T follicular helper cell (primary cell): ENCODE results near the gene PPBP.
"Not testable (repeated sequence)": the region's sequence is repeated elsewhere in the genome, so short reads cannot be mapped to it uniquely, and the experiment has no call there.

ENCODE experiments used
- DNase-seq: peaks from one replicate; pipeline ENCODE4 v3.0.0-alpha.2; 2020; ENCODE audit warnings: low read depth

Gene PPBP

GRCh38 chr4:73992050-73992449 is 4.1 kb upstream of the PPBP start:
- DNase-seq, result no peak

GRCh38 chr4:73991742-73992000 is 3.7 kb upstream of the PPBP start:
- no peak for DNase-seq

- no peak for DNase-seq
Measured at GRCh38 chr4:73990988-73991741, 3.2 kb upstream of the PPBP start.

GRCh38 chr4:73989928-73990327 is 1.9 kb upstream of the PPBP start:
- DNase-seq, result no peak

- DNase-seq, result no peak
Measured at GRCh38 chr4:73989031-73989430, 1.0 kb upstream of the PPBP start.

GRCh38 chr4:73985528-73985852 is 2.5 kb downstream of the PPBP start:
- DNase-seq, result no peak

GRCh38 chr4:73984736-73985527 is 3.1 kb downstream of the PPBP start:
- DNase-seq, result no peak

- DNase-seq, result not testable (repeated sequence)
Measured at GRCh38 chr4:73981175-73981574, 6.8 kb downstream of the PPBP start.

- no peak for DNase-seq
Measured at GRCh38 chr4:73979407-73979957, 8.5 kb downstream of the PPBP start.

GRCh38 chr4:73978886-73979285 is 9.1 kb downstream of the PPBP start:
- no peak for DNase-seq

GRCh38 chr4:73976716-73977115 is 11.3 kb downstream of the PPBP start:
- no peak for DNase-seq

GRCh38 chr4:73976217-73976616 is 11.8 kb downstream of the PPBP start:
- no peak for DNase-seq

GRCh38 chr4:73974352-73974751 is 13.6 kb downstream of the PPBP start:
- no peak for DNase-seq

- DNase-seq, result no peak
Measured at GRCh38 chr4:73970945-73971344, 17.0 kb downstream of the PPBP start.

GRCh38 chr4:73970011-73970410 is 18.0 kb downstream of the PPBP start:
- no peak for DNase-seq

- DNase-seq, result no peak
Measured at GRCh38 chr4:73967866-73968265, 20.1 kb downstream of the PPBP start.

GRCh38 chr4:73964862-73965611 is 23.0 kb downstream of the PPBP start:
- DNase-seq, result no peak

- no peak for DNase-seq
Measured at GRCh38 chr4:73962724-73963123, 25.3 kb downstream of the PPBP start.

- not testable (repeated sequence) for DNase-seq
Measured at GRCh38 chr4:73959041-73959440, 28.9 kb downstream of the PPBP start.

GRCh38 chr4:73952352-73952751 is 35.6 kb downstream of the PPBP start:
- no peak for DNase-seq

- not testable (repeated sequence) for DNase-seq
Measured at GRCh38 chr4:73950376-73950920, 37.5 kb downstream of the PPBP start.

- no peak for DNase-seq
Measured at GRCh38 chr4:73948990-73949706, 38.8 kb downstream of the PPBP start.
